ENCODE data around the gene RBKS.
A peak's percentile ranks its signal among the peaks of the same experiment; 100 is the strongest.
"Not testable (repeated sequence)": the region's sequence is repeated elsewhere in the genome, so short reads cannot be mapped to it uniquely, and the experiment has no call there.

The RBKS gene

DNA sequence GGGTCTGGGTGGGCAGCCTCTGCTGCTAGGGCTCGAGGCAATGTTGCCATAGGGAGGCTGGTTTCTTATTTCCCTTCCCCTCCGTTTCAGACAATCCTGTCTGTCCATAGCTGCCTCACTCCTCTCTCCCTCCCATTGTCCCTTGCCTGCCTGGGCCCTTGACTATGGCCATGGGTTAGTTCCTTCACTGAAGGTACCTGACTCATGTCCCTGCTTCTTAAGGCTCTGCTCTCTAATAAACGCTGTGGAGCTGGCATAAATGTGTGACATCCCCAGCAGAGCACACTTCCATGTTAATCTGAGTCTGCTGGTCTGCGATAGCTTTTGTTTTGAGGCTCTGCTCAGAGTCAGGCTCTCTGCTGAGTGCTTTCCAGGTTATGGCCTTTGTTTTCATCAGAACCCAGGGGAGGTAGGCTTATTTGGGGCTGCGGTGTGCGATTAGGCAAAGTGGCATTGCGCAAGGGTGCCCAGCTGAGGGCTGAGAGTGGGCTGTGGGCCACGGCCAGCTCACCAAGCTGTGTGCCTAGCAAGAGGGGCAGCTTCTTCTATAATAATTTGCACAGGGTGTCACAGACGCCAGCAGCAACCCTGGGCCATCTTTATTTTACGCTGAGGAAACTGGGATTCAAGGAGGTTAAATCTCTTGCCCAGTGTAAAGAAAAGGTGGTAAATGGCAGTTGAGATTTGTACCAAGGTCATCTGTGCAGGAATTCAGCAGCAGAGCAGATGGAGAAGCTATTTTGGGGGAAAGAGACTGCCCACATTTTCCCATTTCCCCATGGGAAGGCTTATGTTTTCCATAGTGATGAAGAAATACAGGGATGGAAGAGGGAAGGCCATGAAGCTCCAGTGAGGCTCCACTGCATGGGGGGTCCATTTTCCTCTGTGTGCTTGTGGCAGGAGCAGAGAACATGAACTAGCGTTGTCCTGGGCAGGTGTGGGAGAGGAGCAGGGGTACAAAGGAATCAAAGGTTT is 93.1 kb downstream of the RBKS start:
- no peak for DNase-seq

DNA sequence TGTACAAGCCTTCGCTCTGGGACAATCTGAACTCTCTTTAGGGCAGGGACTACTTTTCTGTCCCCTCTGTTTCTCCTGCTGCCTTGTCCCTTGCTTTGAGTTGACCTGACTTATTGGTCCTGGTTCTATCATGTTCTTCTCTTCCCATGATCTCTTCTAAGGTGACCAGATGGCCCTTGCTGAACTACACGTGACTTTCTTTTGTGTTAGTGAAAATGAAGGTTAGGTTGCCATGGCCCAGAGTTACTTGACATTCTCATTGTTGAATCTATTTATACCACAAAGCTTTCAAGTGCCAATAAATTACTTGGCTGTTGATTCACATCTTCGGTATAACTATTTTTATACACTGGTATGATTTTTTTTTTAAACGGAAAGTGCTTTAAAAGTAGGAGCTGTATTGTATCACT is 94.3 kb downstream of the RBKS start:
- no peak for DNase-seq

DNA sequence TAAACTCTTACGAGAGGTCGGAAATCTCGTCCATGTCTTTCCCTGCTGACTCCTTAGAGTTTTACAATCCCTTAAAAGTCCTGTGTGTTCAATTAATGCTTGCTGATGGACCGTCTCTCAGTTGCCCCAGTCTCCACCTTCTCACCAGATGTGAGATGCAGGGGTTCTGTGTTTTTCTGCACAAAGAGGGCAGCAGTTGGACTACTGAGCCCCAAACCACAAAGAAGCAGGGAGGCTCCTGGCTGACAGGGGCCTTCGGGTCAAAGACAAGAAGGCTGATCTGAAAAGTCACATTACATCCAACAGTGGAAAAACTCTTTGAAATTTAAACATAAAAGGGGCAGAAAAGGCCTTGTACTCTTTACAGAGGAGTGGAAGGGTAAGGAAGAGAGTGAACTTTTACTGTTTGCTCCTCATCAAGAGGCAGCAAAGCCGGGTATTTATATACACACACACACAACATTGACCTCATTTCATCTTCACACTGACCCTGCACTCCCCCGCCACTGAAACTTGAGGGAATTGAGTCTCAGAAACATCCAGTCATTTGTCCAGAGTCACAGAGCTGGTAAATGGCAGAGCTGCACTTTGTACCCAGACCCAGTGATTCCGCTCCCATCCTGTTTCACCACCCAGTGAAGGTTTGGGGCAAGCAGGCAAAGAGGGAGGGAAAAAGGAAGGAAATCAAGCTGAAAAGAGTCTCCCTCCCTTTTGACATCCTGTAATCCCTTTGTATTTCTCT is 94.9 kb downstream of the RBKS start:
- no peak for DNase-seq

DNA sequence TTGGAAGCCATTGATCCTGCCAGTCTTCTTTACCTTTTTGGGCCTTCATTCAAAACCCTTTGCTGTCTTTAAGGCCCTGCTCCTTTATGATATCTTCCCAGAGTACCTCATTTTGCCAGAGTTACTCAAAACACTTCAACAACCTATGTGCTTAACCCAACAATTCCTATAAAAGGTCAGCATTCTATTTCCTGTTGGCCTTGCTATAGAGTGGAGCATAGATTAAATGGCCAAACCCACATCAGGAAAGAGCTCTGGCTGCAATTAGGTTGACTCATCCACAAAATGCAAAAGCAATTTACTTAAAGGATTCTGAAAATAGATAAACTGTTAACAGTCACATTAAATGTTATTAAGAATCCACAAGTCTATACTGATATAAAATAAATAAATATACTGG is 97.4 kb downstream of the RBKS start:
- no peak for DNase-seq

DNA sequence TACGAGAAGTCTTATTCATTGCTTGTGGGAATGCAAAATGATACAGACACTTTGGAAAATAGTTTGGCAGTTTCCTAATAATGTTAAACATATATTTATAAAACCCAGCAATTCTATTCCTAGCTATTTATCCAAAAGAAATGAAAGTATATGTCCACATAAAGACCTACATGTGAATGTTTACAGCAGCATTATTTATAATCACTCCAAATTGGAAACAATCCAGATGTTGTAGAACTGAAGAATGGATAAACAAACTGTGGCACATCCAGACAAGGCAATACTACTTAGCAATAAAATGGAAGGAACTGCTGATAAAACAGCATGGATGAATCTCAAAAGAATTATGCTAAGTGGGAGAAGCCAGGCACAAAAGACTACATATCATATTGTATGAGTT is 99.4 kb downstream of the RBKS start:
- no peak for DNase-seq

DNA sequence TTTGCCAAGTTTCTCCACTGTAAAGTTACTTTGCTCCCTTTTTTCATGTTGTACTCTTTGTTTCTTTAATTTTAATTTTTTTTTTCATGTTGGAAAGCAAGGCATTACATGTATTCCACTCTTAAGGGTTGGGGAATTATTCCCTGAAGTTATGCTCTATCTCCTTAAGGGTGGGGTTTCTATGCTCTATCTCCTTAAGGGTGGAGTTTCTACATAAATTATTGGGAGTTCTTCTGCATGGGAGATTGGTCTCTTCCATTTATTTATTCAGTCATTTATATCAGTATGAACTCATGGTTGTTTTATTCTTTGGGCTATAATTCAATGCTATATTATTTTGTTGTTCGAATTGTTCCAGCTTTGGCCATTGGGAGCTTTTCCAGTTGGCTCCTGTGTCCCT is 107.5 kb downstream of the RBKS start:
- DNase-seq, result no peak

DNA sequence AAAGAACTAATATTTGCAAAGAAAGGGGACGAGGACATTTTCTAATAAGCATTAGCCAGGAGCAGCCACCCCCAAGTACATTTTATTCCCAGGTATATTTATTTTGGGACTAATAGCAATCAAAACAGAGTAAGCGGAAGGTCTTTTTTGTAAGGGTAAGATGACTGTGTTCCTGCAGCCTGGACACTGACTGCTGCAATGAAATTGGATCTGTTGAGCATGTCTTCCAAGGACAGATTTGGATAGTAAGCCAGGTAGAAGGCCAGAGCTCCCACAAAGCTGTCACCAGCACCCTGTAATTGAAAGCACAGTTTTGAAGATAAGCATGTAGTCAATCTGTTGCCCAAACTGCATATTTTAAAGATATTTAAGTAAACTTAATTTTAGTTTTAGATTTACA is 108.7 kb downstream of the RBKS start:
- DNase-seq, result no peak

DNA sequence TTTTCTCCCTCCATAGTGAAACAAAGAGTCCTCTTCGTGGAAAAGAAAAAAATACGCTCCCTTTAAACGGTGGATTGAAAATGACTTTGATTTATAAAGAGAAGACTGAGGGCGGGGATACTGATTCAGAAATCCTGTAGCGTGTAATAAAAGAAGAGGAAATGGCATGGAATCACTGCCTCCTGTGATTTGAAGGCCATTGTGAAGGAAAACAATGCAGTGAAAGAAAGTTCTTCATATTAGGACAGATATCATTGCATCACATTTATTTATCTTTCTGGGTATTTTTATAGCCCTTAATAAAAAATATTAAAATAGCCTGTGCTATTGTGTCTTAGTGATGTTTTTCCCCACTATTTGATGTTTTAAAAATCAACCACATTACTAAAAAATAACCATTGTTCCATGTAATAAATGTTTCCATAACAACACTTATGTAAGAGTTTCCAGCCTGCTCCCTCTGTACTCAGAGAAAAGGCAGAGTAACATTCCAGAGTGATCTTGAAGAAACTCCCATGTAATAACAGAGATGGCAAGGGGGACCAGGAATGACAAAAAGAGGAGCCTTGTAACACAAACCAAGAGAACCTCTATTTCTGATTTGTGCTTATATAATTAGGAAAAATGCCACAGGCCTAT is 110.7 kb downstream of the RBKS start:
- no peak for DNase-seq

DNA sequence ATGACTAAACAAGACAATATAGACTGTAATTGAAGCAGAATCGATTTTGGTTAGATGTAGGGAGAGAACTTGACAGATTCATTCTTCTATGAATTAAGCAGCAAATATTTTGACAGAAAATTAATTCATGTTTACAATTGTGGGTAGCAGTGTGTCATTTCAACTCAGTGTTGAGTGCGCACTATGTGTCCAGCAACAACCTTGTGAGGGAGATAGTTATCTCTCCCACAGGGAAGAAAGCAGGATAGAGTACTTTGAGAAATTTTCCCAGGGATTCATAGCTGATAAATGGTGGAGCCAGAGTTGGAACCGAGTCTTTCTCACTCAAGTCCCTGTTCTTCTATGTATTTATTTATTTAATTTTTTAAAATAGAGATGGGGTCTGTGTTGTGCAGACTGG is 113.5 kb downstream of the RBKS start:
- no peak for DNase-seq

DNA sequence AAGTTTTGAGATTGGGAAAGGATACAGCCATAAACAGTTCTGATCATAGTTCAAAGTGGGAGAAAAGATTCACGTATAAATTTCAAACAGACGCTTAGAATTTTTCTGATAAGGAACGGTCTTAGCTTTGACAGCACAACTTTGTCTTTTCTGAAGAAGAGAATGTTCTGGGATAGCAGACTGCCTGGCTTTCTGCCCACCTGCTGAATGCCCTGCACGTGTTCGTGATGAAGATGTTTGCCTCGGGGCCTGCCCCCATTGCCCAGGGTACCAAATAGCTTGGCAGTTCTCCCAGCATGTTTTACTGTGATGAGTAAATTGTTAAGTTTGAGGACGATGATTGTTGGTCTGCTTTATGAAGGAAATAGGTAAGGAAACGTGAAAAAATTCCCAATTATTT is 114.1 kb downstream of the RBKS start:
- no peak for DNase-seq

DNA sequence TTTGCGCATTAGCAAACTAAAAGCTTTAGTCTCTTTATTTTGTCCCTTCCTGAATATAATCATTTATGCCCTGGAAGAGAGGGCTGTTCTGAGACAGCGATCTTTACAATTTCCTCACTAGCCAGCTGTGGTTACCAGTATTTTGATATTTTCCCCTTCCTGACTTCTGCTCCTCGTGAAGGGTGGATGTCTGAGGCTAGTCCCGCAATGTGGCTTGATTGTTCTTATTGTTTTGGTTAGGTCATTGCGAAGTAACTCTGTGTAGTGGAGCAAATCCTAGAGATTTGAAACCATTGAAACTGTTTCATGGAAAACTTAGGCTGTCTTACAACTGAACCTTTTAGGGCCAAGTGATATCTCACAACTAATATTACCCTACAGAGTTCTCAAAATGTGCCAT is 116.2 kb downstream of the RBKS start:
- no peak for DNase-seq

DNA sequence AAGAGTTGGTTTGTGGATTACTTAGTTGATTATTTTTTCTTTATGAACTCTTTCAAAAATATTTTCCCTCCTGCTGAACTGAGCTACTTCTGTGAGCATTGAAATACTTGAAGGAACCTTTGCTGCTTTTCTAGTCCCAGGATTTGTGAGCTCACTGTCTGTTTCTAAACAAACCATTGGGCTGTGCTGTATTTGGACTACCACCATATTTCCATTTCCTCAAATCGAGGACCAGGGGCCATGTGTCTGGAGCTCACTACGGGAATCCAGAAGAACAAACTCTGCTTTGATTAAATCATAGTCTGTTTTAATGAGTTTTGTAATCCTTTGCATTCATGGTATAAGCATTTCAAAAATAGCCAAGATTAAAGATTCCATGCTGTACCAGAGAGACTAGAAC is 117.4 kb downstream of the RBKS start:
- no peak for DNase-seq

DNA sequence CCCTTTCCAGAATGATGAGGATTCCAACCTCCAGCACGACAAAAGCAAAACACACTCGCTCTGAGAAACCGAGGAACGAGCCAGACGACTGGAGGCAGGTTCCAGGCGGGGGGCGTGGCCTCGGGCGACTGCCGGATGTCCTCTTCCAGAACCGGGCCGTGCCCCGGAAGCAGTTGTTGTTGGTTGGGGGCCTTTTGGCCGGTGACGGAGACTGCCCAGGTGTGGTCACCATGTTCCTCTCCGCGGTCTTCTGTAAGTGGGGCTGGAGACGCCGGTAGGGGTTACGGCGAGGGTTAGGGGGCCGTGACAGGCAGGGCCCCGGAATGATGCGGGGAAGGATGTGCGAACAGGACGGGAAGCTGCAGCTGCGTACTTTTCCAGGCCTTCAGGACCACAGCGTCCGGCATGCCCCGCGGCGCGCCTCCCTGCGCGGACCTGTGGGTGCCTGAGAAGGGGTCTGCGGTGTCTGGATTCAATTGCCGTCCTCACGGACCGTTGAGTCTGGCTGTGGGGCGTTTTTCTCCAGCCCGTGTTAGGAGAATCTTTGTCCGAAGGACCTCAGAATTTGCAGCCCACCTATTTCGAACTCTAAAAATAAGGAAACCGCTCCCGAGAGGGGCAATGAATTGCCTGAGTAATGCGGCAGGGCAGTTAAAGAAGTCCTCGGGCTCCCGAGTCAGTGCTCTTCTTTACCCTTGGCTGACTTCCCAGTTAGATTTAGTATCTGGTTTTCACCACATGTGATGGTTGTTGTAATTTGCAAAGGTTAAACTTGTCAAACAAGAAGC is 118.4 kb downstream of the RBKS start, which contains the start of gene MRPL33:
Gene MRPL33 (plus strand): TSS at position 172 of the 788 bp plus-strand sequence. CDS start 59 bp downstream, at position 231.
- DNase-seq, result peak; percentile 83

DNA sequence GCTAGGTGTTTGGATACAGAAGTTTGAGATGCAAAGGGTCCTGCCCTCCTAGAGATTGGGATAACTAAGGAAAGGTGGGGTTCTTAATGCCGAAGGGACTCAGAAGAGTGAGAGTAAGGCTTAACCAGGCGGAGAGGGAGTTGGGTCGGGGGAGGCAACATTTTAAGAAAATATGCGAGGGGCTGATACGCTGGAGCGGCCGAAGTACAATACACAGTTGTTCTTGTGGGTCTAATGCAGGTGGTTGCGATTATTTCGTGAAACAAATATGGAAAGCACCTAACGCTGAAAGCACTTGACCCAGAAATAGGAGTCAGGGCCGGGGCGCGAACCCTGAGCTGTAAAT is 119.0 kb downstream of the RBKS start:
- no peak for DNase-seq

DNA sequence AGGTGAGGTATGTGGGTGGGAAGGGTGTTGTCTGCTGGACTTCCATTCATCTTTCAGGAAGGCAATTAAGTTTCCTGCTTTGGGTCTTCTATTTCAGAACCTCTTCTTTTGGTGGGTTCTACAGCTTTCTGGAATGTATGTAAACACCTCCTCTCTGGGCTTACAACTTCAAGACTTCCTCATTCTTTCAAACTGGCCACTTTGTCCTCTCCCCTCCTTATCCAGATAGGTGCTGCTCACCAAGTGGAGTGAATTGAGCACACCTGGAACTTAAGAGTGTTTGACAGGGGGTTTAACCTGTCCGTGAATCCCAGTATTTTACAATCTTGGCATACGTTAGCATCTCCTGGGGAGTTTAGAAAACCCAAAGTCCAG is 123.9 kb downstream of the RBKS start:
- no peak for DNase-seq

DNA sequence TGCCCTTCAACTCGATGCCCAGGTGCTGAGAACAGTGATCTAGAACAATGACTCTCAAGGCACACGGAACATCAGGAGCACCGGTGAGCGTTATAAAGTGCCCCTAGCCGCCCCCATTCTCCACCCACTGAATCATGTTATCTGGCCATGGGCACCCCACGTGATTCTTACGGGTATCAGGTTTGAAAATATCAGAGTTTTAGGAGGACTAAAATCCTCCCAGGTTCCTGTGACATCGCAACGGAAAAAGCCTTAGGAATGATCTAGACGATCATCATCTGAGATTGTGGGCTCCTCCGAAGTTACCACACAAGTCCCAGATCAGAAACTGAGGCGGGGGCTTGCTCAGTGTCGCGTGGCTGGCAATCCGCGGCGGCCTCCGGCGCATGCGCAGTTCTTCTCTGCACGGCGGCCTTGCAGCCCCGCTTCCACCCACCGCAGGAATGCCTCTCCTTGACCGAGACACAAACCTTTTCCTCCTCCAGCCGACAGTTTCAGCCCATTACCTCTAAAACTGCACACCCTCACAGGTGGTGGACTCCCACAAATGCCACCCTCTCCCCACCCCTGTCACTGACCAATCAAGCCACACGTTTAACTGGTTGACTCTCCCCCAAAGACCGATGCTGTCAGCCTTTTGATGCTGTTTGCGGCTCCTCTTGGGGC is 124.4 kb downstream of the RBKS start:
- DNase-seq, result no peak

DNA sequence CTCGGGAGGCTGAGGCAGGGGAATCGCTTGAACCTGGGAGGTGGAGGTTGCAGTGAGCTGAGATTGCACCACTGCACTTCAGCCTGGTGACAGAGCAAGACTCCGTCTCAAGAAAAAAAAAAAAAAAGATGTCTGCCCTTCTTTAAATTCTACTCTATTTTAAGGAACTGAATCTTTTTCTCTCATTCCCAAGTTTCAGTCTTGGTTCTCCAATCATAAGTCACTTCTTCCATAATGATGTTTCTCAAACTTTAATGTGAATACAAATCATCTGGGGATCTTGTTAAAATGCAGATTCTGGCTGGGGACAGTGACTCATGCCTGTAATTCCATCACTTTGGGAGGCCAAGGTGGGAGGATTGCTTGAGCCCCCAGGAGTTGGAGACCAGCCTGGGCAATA is 125.7 kb downstream of the RBKS start:
- not testable (repeated sequence) for DNase-seq

DNA sequence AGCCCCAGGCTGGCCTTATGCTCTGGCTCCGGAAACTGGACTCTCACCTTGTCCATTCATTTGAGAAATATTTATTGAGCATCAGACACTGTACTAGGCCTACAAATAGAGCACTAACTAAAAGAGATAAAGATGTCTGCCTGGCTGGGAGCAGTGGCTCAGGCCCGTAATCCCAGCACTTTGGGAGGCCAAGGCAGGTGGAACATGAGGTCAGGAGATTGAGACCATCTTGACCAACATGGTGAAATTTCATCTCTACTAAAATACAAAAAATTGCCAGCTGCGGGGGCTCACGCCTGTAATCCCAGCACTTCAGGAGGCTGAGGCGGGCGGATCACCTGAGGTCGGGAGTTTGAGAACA is 126.3 kb downstream of the RBKS start:
- no peak for DNase-seq

DNA sequence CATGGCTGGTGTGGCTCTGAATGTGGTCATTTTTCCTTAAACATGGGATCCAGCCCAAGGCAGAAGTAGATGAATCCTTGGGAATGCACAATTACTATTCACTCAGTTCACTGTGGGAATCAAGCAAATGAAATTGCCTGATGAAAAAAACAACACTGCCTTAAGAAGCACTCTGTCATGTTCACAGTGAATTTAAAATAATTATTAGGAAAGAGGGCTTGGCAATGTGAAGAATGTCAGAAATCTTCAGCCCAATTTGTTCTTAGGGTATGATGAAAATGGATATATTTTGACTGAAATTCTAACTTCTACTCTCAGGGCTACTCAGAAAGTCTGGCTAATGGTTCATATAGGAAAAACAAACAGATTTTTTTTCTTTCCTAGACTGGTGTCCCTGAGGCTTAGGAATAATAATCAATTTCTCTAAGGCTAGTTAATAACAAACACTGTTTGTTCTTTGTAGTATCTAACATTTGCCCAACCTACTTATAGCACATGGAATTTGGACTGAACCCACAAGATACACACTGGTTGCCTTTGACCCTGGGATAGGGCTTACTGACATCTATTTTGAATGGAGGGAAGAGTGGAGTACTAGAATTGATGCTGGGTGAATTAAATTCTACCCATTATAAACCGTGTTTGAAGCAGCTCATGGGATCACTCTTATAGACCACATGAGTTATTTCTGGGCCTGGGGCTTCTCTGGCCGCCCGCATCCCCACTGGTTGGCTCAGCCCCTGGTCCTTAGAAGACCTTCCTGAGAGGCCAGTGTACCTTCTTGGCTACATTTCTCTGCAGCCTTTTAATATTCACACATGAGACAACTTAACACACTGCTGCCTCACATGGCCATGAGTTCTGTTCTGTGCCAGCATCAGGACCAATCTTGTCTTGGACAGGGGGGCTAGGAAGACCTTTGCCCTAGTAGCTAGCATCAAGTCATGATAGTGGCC is 127.0 kb downstream of the RBKS start:
- no peak for DNase-seq

DNA sequence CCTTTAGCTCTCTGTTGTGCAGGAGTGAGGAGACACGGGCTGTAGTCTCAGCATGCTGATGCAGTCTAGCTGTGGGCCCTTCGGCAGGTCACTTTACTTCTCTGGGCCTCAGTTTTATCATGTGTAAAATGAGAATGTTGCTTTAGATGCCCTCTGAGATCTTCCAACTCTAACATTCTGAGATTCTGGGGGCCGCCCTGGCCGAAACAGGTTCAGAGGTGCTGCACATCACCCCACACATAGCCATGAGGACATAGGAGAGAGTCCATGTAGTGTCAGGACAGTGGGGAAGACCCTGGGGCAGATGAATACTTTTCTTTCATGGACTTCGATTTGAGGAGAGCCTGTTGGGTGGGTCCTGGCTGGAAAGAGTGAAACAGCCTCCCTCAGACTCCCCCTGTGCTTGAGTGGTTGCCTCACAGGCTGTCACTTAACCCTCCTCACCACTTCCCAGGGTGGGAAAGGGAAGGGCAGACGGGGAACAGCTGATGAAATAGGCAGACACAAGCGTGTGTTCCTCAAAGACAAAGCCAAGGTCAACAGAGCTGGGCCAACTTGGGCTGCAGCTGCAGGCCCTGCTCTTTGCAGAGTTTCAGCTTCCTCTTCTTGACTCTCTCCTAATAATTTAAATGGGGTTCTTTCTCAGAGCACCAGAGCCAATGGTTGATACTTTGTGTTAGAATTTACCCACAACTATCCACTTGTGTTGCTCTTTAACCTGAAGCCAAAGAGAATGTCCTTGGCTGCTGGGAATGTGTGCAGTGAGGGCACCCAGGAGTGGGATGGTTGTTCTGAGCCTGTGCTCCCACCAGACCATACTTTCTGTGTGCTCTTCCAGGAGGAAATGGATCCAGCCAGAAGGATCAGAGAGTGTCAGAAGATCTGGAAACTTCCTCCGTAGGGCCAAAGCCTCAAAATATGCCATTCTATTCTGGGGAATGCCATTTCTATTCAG is 133.4 kb downstream of the RBKS start:
- no peak for DNase-seq
